PC-3 (cell line): ENCODE data around the gene MN1. TPM values are rescaled to one million over a fixed set of nuclear protein-coding genes. Genes with fewer than 3 reads are reported as not detected.

Source experiments
- ATAC-seq: fragments of 200-7000 bp; cut with Tn5 transposase; 2 replicates; pipeline ENCODE4 v1.9.1; 2020; ENCODE audit warnings: mild to moderate bottlenecking, moderate library complexity
- BruUV-seq: library from RNA; stranded (reverse); fragments of 400-500 nt; replicated peaks from 2 replicates; lab custom pipeline; 2021; lab: Mats Ljungman, UMichigan
- CTCF ChIA-PET: fragments of 300-600 bp; sonication (Branson Sonifier 250); formaldehyde crosslinking; loops from one replicate; lab custom pipeline; 2022; ENCODE audit warnings: antibody characterized with exemption; lab: Charles Lee
- POLR2A ChIA-PET: fragments of 300-600 bp; sonication (Branson Sonifier 250); formaldehyde crosslinking; loops from one replicate; lab custom pipeline; 2022; ENCODE audit warnings: antibody characterized with exemption; ENCODE audit not compliant: unreplicated experiment; lab: Charles Lee
- DNase-seq: peaks from one replicate; pipeline ENCODE4 v3.0.0-alpha.2; 2015
- H2AFZ ChIP-seq: fragments of 300-600 bp; sonication (generic); 2 replicates; pipeline ENCODE4 v1.6.0; 2016; ENCODE audit warnings: antibody characterized with exemption, low read length
- H3F3A ChIP-seq: fragments of 300-600 bp; sonication (generic); one replicate; pipeline ENCODE4 v1.6.0; 2017; ENCODE audit warnings: antibody characterized with exemption, low read length, control low read depth, mild to moderate bottlenecking; ENCODE audit not compliant: unreplicated experiment
- H3K27ac ChIP-seq: fragments of 300-600 bp; sonication (generic); 2 replicates; pipeline ENCODE4 v1.5.1; 2016; ENCODE audit warnings: mild to moderate bottlenecking, low read length
- H3K27me3 ChIP-seq: fragments of 300-600 bp; sonication (generic); 2 replicates; pipeline ENCODE4 v1.6.1; 2016; ENCODE audit warnings: low read length, mixed read lengths
- H3K36me3 ChIP-seq: fragments of 300-600 bp; sonication (generic); 2 replicates; pipeline ENCODE4 v1.6.1; 2016; ENCODE audit warnings: low read depth, mixed run types, low read length, mixed read lengths
- H3K4me1 ChIP-seq: fragments of 300-600 bp; sonication (generic); 2 replicates; pipeline ENCODE4 v1.5.1; 2016; ENCODE audit warnings: low read length; ENCODE audit not compliant: insufficient read depth
- H3K4me2 ChIP-seq: fragments of 300-600 bp; sonication (generic); 2 replicates; pipeline ENCODE4 v1.6.0; 2016; ENCODE audit warnings: low read length
- H3K4me3 ChIP-seq: fragments of 300-600 bp; sonication (generic); 2 replicates; pipeline ENCODE4 v1.5.1; 2016; ENCODE audit warnings: mild to moderate bottlenecking, low read length, mixed read lengths
- H3K79me2 ChIP-seq: fragments of 300-600 bp; sonication (generic); 2 replicates; pipeline ENCODE4 v1.6.1; 2017; ENCODE audit warnings: low read length, mixed read lengths
- H3K9ac ChIP-seq: fragments of 300-600 bp; sonication (generic); 2 replicates; pipeline ENCODE4 v1.6.0; 2016; ENCODE audit warnings: mild to moderate bottlenecking, low read length
- H3K9me2 ChIP-seq: fragments of 300-600 bp; sonication (generic); replicated peaks from 2 replicates; pipeline ENCODE4 v1.6.1; 2016; ENCODE audit warnings: mixed run types, low read length, mixed read lengths
- H3K9me3 ChIP-seq: fragments of 300-600 bp; sonication (generic); 2 replicates; pipeline ENCODE4 v1.6.1; 2016; ENCODE audit warnings: low read length, mixed read lengths
- H4K20me1 ChIP-seq: fragments of 300-600 bp; sonication (generic); 2 replicates; pipeline ENCODE4 v1.6.1; 2016; ENCODE audit warnings: low read length, mixed read lengths
- EZH2 ChIP-seq: fragments of 300-600 bp; sonication (generic); IDR thresholded peaks from one replicate; pipeline ENCODE4 v1.6.1; 2017; ENCODE audit warnings: antibody characterized with exemption, mild to moderate bottlenecking, low read length; ENCODE audit not compliant: unreplicated experiment
- EZH2phosphoT487 ChIP-seq: fragments of 300-600 bp; sonication (generic); IDR thresholded peaks from 2 replicates; pipeline ENCODE4 v1.6.1; 2018; ENCODE audit warnings: mild to moderate bottlenecking, antibody characterized with exemption, low read length, borderline replicate concordance
- intact Hi-C: fragments of 100-400 bp; cut with micrococcal nuclease; formaldehyde crosslinking; loops from 2 replicates; pipeline ENCODE4 v1.9.0; 2023
- total RNA-seq: library from RNA; depleted of rRNA; stranded (reverse); fragments of >200 nt; gene quantifications from 2 replicates; pipeline ENCODE4 v1.2.3, GENCODE V29; 2014
- TF ChIP-seq, protein P1 (sequence below): fragments of 300-600 bp; sonication (generic); conservative IDR thresholded peaks from 2 replicates; pipeline ENCODE4 v1.5.1; 2017; ENCODE audit warnings: antibody characterized with exemption, low read depth, mild to moderate bottlenecking, low read length

MN1 gene
- total RNA-seq, 1 experiment from 2014 or later, result 2.7 TPM

DNA sequence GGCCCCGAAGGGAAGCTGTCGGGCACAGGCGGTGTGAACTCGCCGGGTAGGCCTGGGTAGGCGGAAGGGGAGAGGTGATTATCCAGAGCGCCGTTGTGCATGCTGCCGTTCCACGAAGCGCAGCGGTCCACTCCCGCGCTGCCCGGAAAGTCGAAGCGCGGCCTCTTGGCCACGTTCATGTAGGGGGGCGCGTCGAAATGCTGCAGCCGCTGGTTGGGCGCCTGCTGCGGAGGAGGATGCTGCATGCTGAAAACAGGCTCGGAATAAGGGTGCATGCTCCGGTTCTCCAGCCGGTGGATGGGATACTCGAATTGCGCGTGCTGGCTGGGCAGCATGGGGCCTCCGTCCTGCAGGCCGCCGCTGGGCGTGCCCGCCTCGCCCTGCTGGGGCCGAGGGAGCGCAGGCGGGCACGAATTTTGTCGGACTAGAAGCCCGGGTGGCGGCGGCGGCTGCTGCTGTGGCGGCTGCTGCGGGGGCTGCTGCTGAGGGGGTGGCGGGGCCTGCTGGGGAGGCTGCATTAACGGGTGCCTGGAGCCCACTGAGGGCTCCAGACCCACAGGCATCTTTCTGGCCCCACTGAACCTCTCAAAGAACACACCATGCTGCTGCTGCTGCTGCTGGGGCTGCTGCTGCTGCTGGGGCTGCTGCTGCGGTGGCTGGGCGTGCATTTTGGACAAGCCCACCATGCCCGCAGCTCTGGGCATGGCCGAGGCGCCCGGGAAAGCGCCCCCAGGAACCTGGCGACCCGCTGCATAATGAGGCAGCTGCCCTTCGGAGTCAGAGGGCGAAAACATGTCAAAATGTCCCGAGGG, 2.3 kb downstream of the MN1 start:
- no TSS peak for BruUV-seq
- H3K4me2 ChIP-seq, result peak overlapping the region; percentile 88
- intact Hi-C loops, result no loop called here
- H3F3A ChIP-seq, result no peaks in the 10 kb centered on the region
- no peak overlapping the region for H3K27ac ChIP-seq
- no peaks in the 10 kb centered on the region for H3K36me3 ChIP-seq
- H3K9me2 ChIP-seq, result no peaks in the 10 kb centered on the region
- H3K9ac ChIP-seq, result peak overlapping the region; percentile 20
- peaks cover 13% of the 10 kb centered on the region; the same call in 1 of the 2 replicates for H3K4me1 ChIP-seq
- H4K20me1 ChIP-seq, result no peaks in the 10 kb centered on the region
- peak overlapping the region; percentile 54 for H2AFZ ChIP-seq
- ChIA-PET CTCF (no interaction called here), POLR2A (no interaction called here)
- H3K9me3 ChIP-seq, result no peaks in the 10 kb centered on the region
- H3K27me3 ChIP-seq, result peaks cover 17% of the 10 kb centered on the region
- H3K79me2 ChIP-seq, result no peaks in the 10 kb centered on the region
- H3K4me3 ChIP-seq, result peak overlapping the region; percentile 70
- TF ChIP-seq EZH2 (no peak), EZH2phosphoT487 (no peak)
- TF ChIP-seq, protein P1, sequence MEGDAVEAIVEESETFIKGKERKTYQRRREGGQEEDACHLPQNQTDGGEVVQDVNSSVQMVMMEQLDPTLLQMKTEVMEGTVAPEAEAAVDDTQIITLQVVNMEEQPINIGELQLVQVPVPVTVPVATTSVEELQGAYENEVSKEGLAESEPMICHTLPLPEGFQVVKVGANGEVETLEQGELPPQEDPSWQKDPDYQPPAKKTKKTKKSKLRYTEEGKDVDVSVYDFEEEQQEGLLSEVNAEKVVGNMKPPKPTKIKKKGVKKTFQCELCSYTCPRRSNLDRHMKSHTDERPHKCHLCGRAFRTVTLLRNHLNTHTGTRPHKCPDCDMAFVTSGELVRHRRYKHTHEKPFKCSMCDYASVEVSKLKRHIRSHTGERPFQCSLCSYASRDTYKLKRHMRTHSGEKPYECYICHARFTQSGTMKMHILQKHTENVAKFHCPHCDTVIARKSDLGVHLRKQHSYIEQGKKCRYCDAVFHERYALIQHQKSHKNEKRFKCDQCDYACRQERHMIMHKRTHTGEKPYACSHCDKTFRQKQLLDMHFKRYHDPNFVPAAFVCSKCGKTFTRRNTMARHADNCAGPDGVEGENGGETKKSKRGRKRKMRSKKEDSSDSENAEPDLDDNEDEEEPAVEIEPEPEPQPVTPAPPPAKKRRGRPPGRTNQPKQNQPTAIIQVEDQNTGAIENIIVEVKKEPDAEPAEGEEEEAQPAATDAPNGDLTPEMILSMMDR, result no peak
- peak; percentile 11 for DNase-seq
- ATAC-seq, result no peak; the same call in 1 of the 2 replicates

- Histone ChIP-seq H3K79me2 (no peaks in the 10 kb centered on the region), H3F3A (no peaks in the 10 kb centered on the region), H3K4me2 (peak overlapping the region; percentile 88), H3K4me1 (peaks cover 13% of the 10 kb centered on the region; the same call in 1 of the 2 replicates), H3K27ac (no peak overlapping the region), H3K36me3 (no peaks in the 10 kb centered on the region), H3K9me3 (no peaks in the 10 kb centered on the region), H3K27me3 (peaks cover 17% of the 10 kb centered on the region), H3K9ac (no peak overlapping the region), H3K4me3 (peak overlapping the region; percentile 70; the same call in 1 of the 2 replicates), H3K9me2 (no peaks in the 10 kb centered on the region), H2AFZ (0 out of 2 replicates have a peak overlapping the region, but pooled peaks have one; percentile 54), H4K20me1 (no peaks in the 10 kb centered on the region)
- intact Hi-C loops, result no loop called here
- TF ChIP-seq EZH2 (no peak), EZH2phosphoT487 (no peak)
- TF ChIP-seq, protein P1, result no peak
- DNase-seq (no peak), ATAC-seq (no peak)
- ChIA-PET CTCF (no interaction called here), POLR2A (no interaction called here)
- BruUV-seq, result no TSS peak
Observed at GRCh38 chr22:27798511-27799014, 3.0 kb downstream of the MN1 start.
